H9 (cell line): ENCODE results near the gene RFNG. TPM values are rescaled to one million over a fixed set of nuclear protein-coding genes. Genes with fewer than 3 reads are reported as not detected.

Experiments used
- DNase-seq: peaks from one replicate; pipeline ENCODE4 v3.0.0-alpha.2; 2017
- H2AFZ ChIP-seq: one replicate; pipeline ENCODE4 v1.6.1; 2013; ENCODE audit warnings: mild to moderate bottlenecking, low read length, control low read depth, moderate library complexity
- H2AK5ac ChIP-seq: 2 replicates; pipeline ENCODE4 v1.6.1; 2013; ENCODE audit warnings: low read length, control low read depth, mixed read lengths; ENCODE audit not compliant: insufficient read length
- H2BK120ac ChIP-seq: one replicate; pipeline ENCODE4 v1.6.1; 2013; ENCODE audit warnings: low read depth, mild to moderate bottlenecking, low read length, control low read depth, inconsistent platforms; ENCODE audit not compliant: poor library complexity, severe bottlenecking
- H2BK12ac ChIP-seq: 2 replicates; pipeline ENCODE4 v1.6.1; 2013; ENCODE audit warnings: low read length, control low read depth, mixed read lengths, low read depth; ENCODE audit not compliant: insufficient read length
- H2BK15ac ChIP-seq: 2 replicates; pipeline ENCODE4 v1.6.1; 2013; ENCODE audit warnings: low read depth, low read length, control low read depth
- H2BK20ac ChIP-seq: one replicate; pipeline ENCODE4 v1.6.1; 2013; ENCODE audit warnings: low read depth, mild to moderate bottlenecking, low read length, control low read depth, inconsistent platforms; ENCODE audit not compliant: poor library complexity, severe bottlenecking
- H2BK5ac ChIP-seq: 2 replicates; pipeline ENCODE4 v1.6.1; 2013; ENCODE audit warnings: low read length, control low read depth, mixed read lengths; ENCODE audit not compliant: insufficient read length
- H3K14ac ChIP-seq: 2 replicates; pipeline ENCODE4 v1.6.1; 2013; ENCODE audit warnings: low read length, control low read depth; ENCODE audit not compliant: insufficient read depth
- H3K18ac ChIP-seq: 2 replicates; pipeline ENCODE4 v1.6.1; 2013; ENCODE audit warnings: low read depth, mild to moderate bottlenecking, mixed read lengths, low read length, control low read depth; ENCODE audit not compliant: insufficient read length
- H3K23ac ChIP-seq: 2 replicates; pipeline ENCODE4 v1.6.1; 2013; ENCODE audit warnings: low read length, control low read depth, mixed read lengths, low read depth; ENCODE audit not compliant: insufficient read length
- H3K23me2 ChIP-seq: 2 replicates; pipeline ENCODE4 v1.6.1; 2013; ENCODE audit warnings: low read depth, mild to moderate bottlenecking, mixed read lengths, low read length, control low read depth; ENCODE audit not compliant: insufficient read length, poor library complexity, severe bottlenecking
- H3K27ac ChIP-seq: 2 replicates; pipeline ENCODE4 v1.5.1; 2013; ENCODE audit warnings: low read length, control low read depth, mixed read lengths, low read depth; ENCODE audit not compliant: insufficient read length
- H3K27me3 ChIP-seq: 2 replicates; pipeline ENCODE4 v1.6.1; 2013; ENCODE audit warnings: low read length, control low read depth, inconsistent platforms; ENCODE audit not compliant: insufficient read depth
- H3K4ac ChIP-seq: 2 replicates; pipeline ENCODE4 v1.6.1; 2013; ENCODE audit warnings: low read depth, mild to moderate bottlenecking, control low read depth, inconsistent platforms, low read length, moderate library complexity
- H3K4me1 ChIP-seq: 2 replicates; pipeline ENCODE4 v1.6.1; 2013; ENCODE audit warnings: low read length, control low read depth, inconsistent platforms; ENCODE audit not compliant: insufficient read depth
- H3K4me2 ChIP-seq: 2 replicates; pipeline ENCODE4 v1.6.1; 2013; ENCODE audit warnings: low read length, control low read depth, mixed read lengths; ENCODE audit not compliant: insufficient read length, insufficient read depth
- H3K56ac ChIP-seq: 2 replicates; pipeline ENCODE4 v1.6.1; 2013; ENCODE audit warnings: low read depth, mild to moderate bottlenecking, mixed read lengths, low read length, control low read depth; ENCODE audit not compliant: insufficient read length
- H3K79me1 ChIP-seq: 2 replicates; pipeline ENCODE4 v1.6.1; 2013; ENCODE audit warnings: low read depth, mild to moderate bottlenecking, moderate library complexity, low read length, control low read depth, inconsistent platforms; ENCODE audit not compliant: insufficient read depth, poor library complexity, severe bottlenecking
- H3K79me2 ChIP-seq: 2 replicates; pipeline ENCODE4 v1.6.1; 2013; ENCODE audit warnings: low read length, control low read depth, inconsistent platforms; ENCODE audit not compliant: insufficient read depth
- H3K9ac ChIP-seq: 2 replicates; pipeline ENCODE4 v1.6.1; 2013; ENCODE audit warnings: low read length, control low read depth, mixed read lengths; ENCODE audit not compliant: insufficient read length; ENCODE audit errors: extremely low read depth
- H3K9me3 ChIP-seq: one replicate; pipeline ENCODE4 v1.6.1; 2013; ENCODE audit warnings: low read depth, low read length, inconsistent platforms; ENCODE audit not compliant: control insufficient read depth
- H3T11ph ChIP-seq: one replicate; pipeline ENCODE4 v1.6.1; 2013; ENCODE audit warnings: mild to moderate bottlenecking, low read length, control low read depth, inconsistent platforms
- H4K20me1 ChIP-seq: one replicate; pipeline ENCODE4 v1.6.1; 2013; ENCODE audit not compliant: control insufficient read depth, insufficient read length, insufficient read depth
- H4K5ac ChIP-seq: 2 replicates; pipeline ENCODE4 v1.6.1; 2013; ENCODE audit warnings: low read depth, mild to moderate bottlenecking, mixed read lengths, low read length, control low read depth; ENCODE audit not compliant: insufficient read length
- H4K8ac ChIP-seq: replicated peaks from 2 replicates; pipeline ENCODE4 v1.6.1; 2013; ENCODE audit warnings: low read length, control low read depth, mixed read lengths, low read depth; ENCODE audit not compliant: insufficient read length
- H4K91ac ChIP-seq: 2 replicates; pipeline ENCODE4 v1.6.1; 2013; ENCODE audit warnings: low read depth, mild to moderate bottlenecking, moderate library complexity, mixed read lengths, low read length, control low read depth; ENCODE audit not compliant: insufficient read length
- H3K27ac Mint-ChIP-seq, 3 experiments: 2 replicates in 2 of 3; 3 replicates in 1 of 3; pipeline ENCODE4 v1.8.0; 2020 to 2021; ENCODE audit warnings: mixed read lengths in 3 of 3, mild to moderate bottlenecking in 1 of 3, moderate library complexity in 1 of 3
- H3K27me3 Mint-ChIP-seq: 2 replicates; pipeline ENCODE4 v1.8.0; 2021; ENCODE audit warnings: low read depth, mild to moderate bottlenecking, moderate library complexity, mixed read lengths
- H3K36me3 Mint-ChIP-seq, 3 experiments: 2 replicates in 2 of 3; 3 replicates in 1 of 3; pipeline ENCODE4 v1.8.0; 2020 to 2021; ENCODE audit warnings: low read depth in 3 of 3, mixed read lengths in 3 of 3; ENCODE audit not compliant: insufficient read depth in 1 of 3
- H3K4me1 Mint-ChIP-seq, 2 experiments: 2 replicates each; pipeline ENCODE4 v1.8.0; 2020; ENCODE audit warnings: mixed read lengths in 2 of 2
- H3K4me3 Mint-ChIP-seq, 2 experiments: 2 replicates in 1 of 2; 3 replicates in 1 of 2; pipeline ENCODE4 v1.8.0; 2020 to 2021; ENCODE audit warnings: mild to moderate bottlenecking in 2 of 2, mixed read lengths in 2 of 2, moderate library complexity in 1 of 2
- H3K9me3 Mint-ChIP-seq, 2 experiments: 2 replicates in 1 of 2; 3 replicates in 1 of 2; pipeline ENCODE4 v1.8.0; 2020; ENCODE audit warnings: mild to moderate bottlenecking in 2 of 2, mixed read lengths in 2 of 2, moderate library complexity in 1 of 2
- WGBS: extraction: QIAGEN DNeasy Blood & Tissue Kit; methylation state at CpG from one replicate; pipeline ENCODE4 v1.1.7; 2013; ENCODE audit warnings: missing lambda C conversion rate, low lambda C conversion rate, mixed read lengths; ENCODE audit not compliant: insufficient read length; ENCODE audit errors: extremely low coverage; 5-methylcytosine and 5-hydroxymethylcytosine counted together
- total RNA-seq: library from RNA; stranded (reverse); gene quantifications from 2 replicates; pipeline ENCODE4 v1.2.1, GENCODE V29; 2021
- TF ChIP-seq, protein P1 (sequence below): fragments of 200-600 bp; sonication (generic); conservative IDR thresholded peaks from 3 replicates; pipeline ENCODE4 v1.8.0; 2021; ENCODE audit warnings: antibody characterized with exemption, mild to moderate bottlenecking

RFNG gene
- total RNA-seq, 1 experiment from 2014 or later = 34.0 TPM

DNA sequence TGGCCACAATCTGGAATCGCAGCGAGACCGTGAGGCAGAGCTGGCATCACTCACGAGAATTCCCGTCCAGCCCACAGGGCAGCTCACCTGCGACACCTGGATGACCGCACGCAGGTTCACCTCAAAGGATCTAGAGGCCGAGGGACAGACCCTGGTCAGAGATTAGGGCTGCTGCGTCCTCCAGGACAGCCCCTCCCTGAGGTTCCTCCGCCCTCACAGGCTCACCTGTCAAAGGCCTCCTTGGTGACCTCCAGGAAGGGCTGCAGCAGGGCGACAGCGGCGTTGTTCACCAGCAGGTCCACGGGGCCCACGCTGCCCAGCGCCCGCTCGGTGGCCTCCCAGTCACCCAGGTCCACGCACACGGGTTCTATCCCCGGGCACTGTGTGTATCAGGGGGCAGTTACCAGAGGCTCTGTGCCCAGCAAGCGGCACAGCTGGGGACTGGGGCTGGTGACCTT, 14.9 kb downstream of the RFNG start:
- no peak overlapping the region for H2BK20ac ChIP-seq
- H2BK5ac ChIP-seq = no peak overlapping the region
- H2BK12ac ChIP-seq = no peak overlapping the region
- H4K8ac ChIP-seq = no peak overlapping the region
- H3K4me3 Mint-ChIP-seq = peak overlapping the region; percentile 74 to 79
- no CpG with 5 or more reads among the region's 23 CpGs for WGBS
- H3K27me3 Mint-ChIP-seq = peaks cover 14% of the 10 kb centered on the region
- no peak overlapping the region for H3K56ac ChIP-seq
- H3K79me2 ChIP-seq = no peaks in the 10 kb centered on the region
- peak overlapping the region; percentile 37 for H3K4me2 ChIP-seq
- no peak overlapping the region for H2BK120ac ChIP-seq
- no peak overlapping the region for H4K91ac ChIP-seq
- no peak overlapping the region for H2BK15ac ChIP-seq
- H2AK5ac ChIP-seq = no peak overlapping the region
- no peaks in the 10 kb centered on the region; a peak in 1 of 5 replicates for H3K9me3 Mint-ChIP-seq
- no peaks in the 10 kb centered on the region for H4K20me1 ChIP-seq
- H3K36me3 Mint-ChIP-seq = peaks cover 8 to 16% (median 12%) of the 10 kb centered on the region in 3 experiments; a peak in 6 of 7 replicates
- H3K4ac ChIP-seq = no peak overlapping the region
- no peak overlapping the region for H3K14ac ChIP-seq
- no peaks in the 10 kb centered on the region; the same call in 1 of the 2 replicates for H3K27me3 ChIP-seq
- no peaks in the 10 kb centered on the region for H3K9me3 ChIP-seq
- H3K79me1 ChIP-seq = no peaks in the 10 kb centered on the region
- no peak overlapping the region for H3K9ac ChIP-seq
- TF ChIP-seq, protein P1, sequence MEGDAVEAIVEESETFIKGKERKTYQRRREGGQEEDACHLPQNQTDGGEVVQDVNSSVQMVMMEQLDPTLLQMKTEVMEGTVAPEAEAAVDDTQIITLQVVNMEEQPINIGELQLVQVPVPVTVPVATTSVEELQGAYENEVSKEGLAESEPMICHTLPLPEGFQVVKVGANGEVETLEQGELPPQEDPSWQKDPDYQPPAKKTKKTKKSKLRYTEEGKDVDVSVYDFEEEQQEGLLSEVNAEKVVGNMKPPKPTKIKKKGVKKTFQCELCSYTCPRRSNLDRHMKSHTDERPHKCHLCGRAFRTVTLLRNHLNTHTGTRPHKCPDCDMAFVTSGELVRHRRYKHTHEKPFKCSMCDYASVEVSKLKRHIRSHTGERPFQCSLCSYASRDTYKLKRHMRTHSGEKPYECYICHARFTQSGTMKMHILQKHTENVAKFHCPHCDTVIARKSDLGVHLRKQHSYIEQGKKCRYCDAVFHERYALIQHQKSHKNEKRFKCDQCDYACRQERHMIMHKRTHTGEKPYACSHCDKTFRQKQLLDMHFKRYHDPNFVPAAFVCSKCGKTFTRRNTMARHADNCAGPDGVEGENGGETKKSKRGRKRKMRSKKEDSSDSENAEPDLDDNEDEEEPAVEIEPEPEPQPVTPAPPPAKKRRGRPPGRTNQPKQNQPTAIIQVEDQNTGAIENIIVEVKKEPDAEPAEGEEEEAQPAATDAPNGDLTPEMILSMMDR = no peak
- no peak overlapping the region for H3T11ph ChIP-seq
- H3K18ac ChIP-seq = no peak overlapping the region
- no peak overlapping the region for H3K27ac ChIP-seq
- H3K4me1 ChIP-seq = no peaks in the 10 kb centered on the region
- no peak for DNase-seq
- H3K27ac Mint-ChIP-seq = no peak overlapping the region
- no peak overlapping the region for H3K23ac ChIP-seq
- peaks cover 8% of the 10 kb centered on the region for H3K23me2 ChIP-seq
- no peak overlapping the region for H4K5ac ChIP-seq
- H2AFZ ChIP-seq = no peak overlapping the region
- H3K4me1 Mint-ChIP-seq = peaks cover 15 to 31% of the 10 kb centered on the region in 2 experiments
